ENCODE measurements around the gene ANKS3.

ANKS3 gene

GRCh38 chr16:4682616-4683254 is 51.3 kb downstream of the ANKS3 start:
- H3K4me2 ChIP-seq (ENCODE audit: low read length): no peak overlapping the region
- H3K4me1 ChIP-seq (ENCODE audit: low read length): no peaks in the 10 kb centered on the region
- no peak overlapping the region for H3K9ac ChIP-seq (ENCODE audit: low read length)
- no peaks in the 10 kb centered on the region for H4K20me1 ChIP-seq (ENCODE audit: insufficient read depth, low read length)
- H3K27me3 ChIP-seq (ENCODE audit: low read depth, low read length): no peaks in the 10 kb centered on the region
- no peak overlapping the region for H3K27ac ChIP-seq (ENCODE audit: low read length)
- H3K4me3 ChIP-seq (ENCODE audit: low read length): no peak overlapping the region
- peaks cover 4% of the 10 kb centered on the region for H3K36me3 ChIP-seq (replicated peaks; ENCODE audit: low read depth, low read length)
- no peak for TF ChIP-seq EZH2phosphoT487 (IDR thresholded peaks at IDR 0.05; ENCODE audit: low read depth)
- TF ChIP-seq, protein P1, sequence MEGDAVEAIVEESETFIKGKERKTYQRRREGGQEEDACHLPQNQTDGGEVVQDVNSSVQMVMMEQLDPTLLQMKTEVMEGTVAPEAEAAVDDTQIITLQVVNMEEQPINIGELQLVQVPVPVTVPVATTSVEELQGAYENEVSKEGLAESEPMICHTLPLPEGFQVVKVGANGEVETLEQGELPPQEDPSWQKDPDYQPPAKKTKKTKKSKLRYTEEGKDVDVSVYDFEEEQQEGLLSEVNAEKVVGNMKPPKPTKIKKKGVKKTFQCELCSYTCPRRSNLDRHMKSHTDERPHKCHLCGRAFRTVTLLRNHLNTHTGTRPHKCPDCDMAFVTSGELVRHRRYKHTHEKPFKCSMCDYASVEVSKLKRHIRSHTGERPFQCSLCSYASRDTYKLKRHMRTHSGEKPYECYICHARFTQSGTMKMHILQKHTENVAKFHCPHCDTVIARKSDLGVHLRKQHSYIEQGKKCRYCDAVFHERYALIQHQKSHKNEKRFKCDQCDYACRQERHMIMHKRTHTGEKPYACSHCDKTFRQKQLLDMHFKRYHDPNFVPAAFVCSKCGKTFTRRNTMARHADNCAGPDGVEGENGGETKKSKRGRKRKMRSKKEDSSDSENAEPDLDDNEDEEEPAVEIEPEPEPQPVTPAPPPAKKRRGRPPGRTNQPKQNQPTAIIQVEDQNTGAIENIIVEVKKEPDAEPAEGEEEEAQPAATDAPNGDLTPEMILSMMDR (IDR thresholded peaks at IDR 0.05; ENCODE audit: low read depth, low read length): 0 out of 2 replicates have a peak, but pooled peaks have one; percentile 10
- H3K79me2 ChIP-seq (ENCODE audit: low read length): no peaks in the 10 kb centered on the region
- H2AFZ ChIP-seq (ENCODE audit: low read depth, low read length): no peak overlapping the region
- no peaks in the 10 kb centered on the region for H3K9me3 ChIP-seq (ENCODE audit: insufficient read depth, low read length)

DNA sequence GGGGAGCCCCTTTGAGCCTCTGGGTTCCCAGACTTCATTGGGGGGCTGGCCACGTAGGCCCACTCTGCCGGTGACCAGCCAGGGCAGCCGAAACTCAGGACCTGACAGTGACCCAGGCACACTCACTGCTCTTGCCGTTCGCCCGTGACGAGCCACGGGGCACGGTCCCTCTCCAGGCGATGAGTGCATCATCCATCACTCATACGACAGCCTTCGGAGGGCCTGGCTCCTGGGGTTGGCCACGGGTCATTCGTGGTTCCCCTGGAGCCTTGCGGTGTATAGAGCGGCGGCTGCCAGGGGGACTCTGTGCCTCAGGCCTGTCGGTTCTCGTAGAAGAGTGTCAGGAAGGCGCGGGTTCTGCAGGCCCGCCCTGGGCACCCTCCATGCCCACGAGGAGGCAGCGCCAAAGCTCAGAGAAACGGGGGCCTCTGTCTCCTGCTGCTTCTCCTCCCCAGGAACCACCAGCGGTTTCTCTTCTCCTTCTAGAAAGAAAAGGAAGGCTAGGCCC is 51.9 kb downstream of the ANKS3 start:
- Histone ChIP-seq H3K79me2 (ENCODE audit: low read length) (no peaks in the 10 kb centered on the region), H3K36me3 (replicated peaks; ENCODE audit: low read depth, low read length) (peaks cover 4% of the 10 kb centered on the region), H3K9me3 (ENCODE audit: insufficient read depth, low read length) (no peaks in the 10 kb centered on the region), H4K20me1 (ENCODE audit: insufficient read depth, low read length) (no peaks in the 10 kb centered on the region), H3K4me3 (ENCODE audit: low read length) (no peak overlapping the region), H2AFZ (ENCODE audit: low read depth, low read length) (no peak overlapping the region), H3K27ac (ENCODE audit: low read length) (no peak overlapping the region), H3K27me3 (ENCODE audit: low read depth, low read length) (no peaks in the 10 kb centered on the region), H3K4me2 (ENCODE audit: low read length) (no peak overlapping the region), H3K9ac (ENCODE audit: low read length) (no peak overlapping the region), H3K4me1 (ENCODE audit: low read length) (no peaks in the 10 kb centered on the region)
- TF ChIP-seq, protein P1 (IDR thresholded peaks at IDR 0.05; ENCODE audit: low read depth, low read length): no peak
- TF ChIP-seq EZH2phosphoT487 (IDR thresholded peaks at IDR 0.05; ENCODE audit: low read depth): no peak

- H3K36me3 ChIP-seq (replicated peaks; ENCODE audit: low read depth, low read length): peaks cover 4% of the 10 kb centered on the region
- H3K9me3 ChIP-seq (ENCODE audit: insufficient read depth, low read length): no peaks in the 10 kb centered on the region
- no peak overlapping the region for H3K9ac ChIP-seq (ENCODE audit: low read length)
- H3K4me1 ChIP-seq (ENCODE audit: low read length): no peaks in the 10 kb centered on the region
- no peak for TF ChIP-seq EZH2phosphoT487 (IDR thresholded peaks at IDR 0.05; ENCODE audit: low read depth)
- TF ChIP-seq, protein P1 (IDR thresholded peaks at IDR 0.05; ENCODE audit: low read depth, low read length): no peak
- no peaks in the 10 kb centered on the region for H3K27me3 ChIP-seq (ENCODE audit: low read depth, low read length)
- H3K27ac ChIP-seq (ENCODE audit: low read length): no peak overlapping the region
- H3K79me2 ChIP-seq (ENCODE audit: low read length): no peaks in the 10 kb centered on the region
- H3K4me3 ChIP-seq (ENCODE audit: low read length): no peak overlapping the region
- no peak overlapping the region for H3K4me2 ChIP-seq (ENCODE audit: low read length)
- H4K20me1 ChIP-seq (ENCODE audit: insufficient read depth, low read length): no peaks in the 10 kb centered on the region
- no peak overlapping the region for H2AFZ ChIP-seq (ENCODE audit: low read depth, low read length)
Measured at GRCh38 chr16:4681471-4682083, 52.5 kb downstream of the ANKS3 start.

DNA sequence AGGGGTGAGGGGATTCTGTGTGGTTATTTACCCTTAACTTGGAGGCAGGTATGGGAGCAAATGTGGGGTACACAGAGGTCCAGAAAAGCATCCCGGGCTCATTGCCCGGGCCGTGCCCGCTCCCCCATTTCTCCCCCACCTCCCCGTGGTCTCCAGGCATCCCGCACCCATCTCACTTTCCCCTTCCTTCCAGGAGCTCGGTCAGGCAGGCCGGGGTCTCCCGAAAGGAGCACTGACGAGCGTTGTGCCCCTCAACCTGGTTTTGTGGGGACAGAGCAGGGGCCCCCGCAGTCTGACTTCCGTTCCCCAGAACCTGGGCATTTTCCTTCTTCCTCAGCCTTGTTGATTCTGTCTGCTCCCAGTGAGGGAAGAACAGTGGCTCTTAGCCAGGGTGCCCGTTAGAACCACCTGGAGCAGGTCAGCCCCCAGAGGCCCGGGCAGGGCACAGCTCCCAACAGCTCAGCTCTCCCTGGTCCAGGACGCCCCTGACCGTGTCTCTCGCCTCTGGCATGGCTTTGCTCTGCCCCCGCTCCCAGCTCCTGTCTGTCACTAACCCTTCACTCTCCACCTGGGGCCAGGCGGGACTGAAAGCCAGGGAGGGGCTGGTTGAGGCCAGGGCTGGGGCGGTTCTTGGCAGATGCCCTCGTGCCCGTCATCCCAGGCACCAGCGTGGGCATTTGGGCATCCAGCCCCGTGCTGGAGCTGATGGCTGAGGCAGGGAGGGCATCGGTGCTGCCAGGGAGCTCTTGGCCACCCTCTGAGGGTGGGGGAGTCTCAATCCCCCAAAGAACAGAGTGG is 53.2 kb downstream of the ANKS3 start:
- Histone ChIP-seq H3K36me3 (replicated peaks; ENCODE audit: low read depth, low read length) (peaks cover 4% of the 10 kb centered on the region), H2AFZ (ENCODE audit: low read depth, low read length) (no peak overlapping the region), H3K4me1 (ENCODE audit: low read length) (no peaks in the 10 kb centered on the region), H3K27me3 (ENCODE audit: low read depth, low read length) (no peaks in the 10 kb centered on the region), H3K9ac (ENCODE audit: low read length) (no peak overlapping the region), H3K4me2 (ENCODE audit: low read length) (no peak overlapping the region), H3K79me2 (ENCODE audit: low read length) (no peaks in the 10 kb centered on the region), H4K20me1 (ENCODE audit: insufficient read depth, low read length) (no peaks in the 10 kb centered on the region), H3K4me3 (ENCODE audit: low read length) (no peak overlapping the region), H3K9me3 (ENCODE audit: insufficient read depth, low read length) (no peaks in the 10 kb centered on the region), H3K27ac (ENCODE audit: low read length) (no peak overlapping the region)
- TF ChIP-seq, protein P1 (IDR thresholded peaks at IDR 0.05; ENCODE audit: low read depth, low read length): no peak
- TF ChIP-seq EZH2phosphoT487 (IDR thresholded peaks at IDR 0.05; ENCODE audit: low read depth): no peak

Measured in OCI-LY3 (cell line).